Choroid plexus epithelial cell (primary cell): ENCODE measurements around the gene SPARCL1.
"Not testable (repeated sequence)": the region's sequence is repeated elsewhere in the genome, so short reads cannot be mapped to it uniquely, and the experiment has no call there.

Experiments
- DNase-seq: peaks from one replicate; pipeline ENCODE4 v3.0.0-alpha.2; 2010; ENCODE audit warnings: low read depth
- H3K4me3 ChIP-seq: 2 replicates; pipeline ENCODE4 v1.5.1; 2011; ENCODE audit warnings: low read depth, mild to moderate bottlenecking, control low read depth, low read length, moderate library complexity
- TF ChIP-seq, protein P1 (sequence below): conservative IDR thresholded peaks from 2 replicates; pipeline ENCODE4 v1.5.1; 2011; ENCODE audit warnings: low read depth, mild to moderate bottlenecking, control low read depth, inconsistent platforms, low read length, moderate library complexity

Gene SPARCL1

DNA sequence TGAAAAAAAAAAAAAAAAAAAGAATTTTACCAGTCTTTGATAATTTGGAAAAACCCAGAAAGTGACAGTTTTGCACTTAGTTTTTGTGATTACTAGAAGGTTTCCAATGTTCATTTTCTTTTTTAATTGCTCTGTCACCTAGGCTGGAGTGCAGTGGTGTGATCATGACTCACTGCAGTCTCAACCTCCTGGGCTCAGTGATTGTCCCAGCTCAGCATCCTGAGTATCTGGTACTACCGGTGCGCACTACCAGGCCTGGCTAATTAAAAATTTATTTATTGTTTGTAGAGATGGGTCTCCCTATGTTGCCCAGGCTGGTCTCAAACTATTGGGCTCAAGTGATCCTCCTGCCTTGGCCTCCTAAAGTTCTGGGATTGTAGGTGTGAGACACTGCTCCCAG lies 103.5 kb downstream of the SPARCL1 start:
- TF ChIP-seq, protein P1, sequence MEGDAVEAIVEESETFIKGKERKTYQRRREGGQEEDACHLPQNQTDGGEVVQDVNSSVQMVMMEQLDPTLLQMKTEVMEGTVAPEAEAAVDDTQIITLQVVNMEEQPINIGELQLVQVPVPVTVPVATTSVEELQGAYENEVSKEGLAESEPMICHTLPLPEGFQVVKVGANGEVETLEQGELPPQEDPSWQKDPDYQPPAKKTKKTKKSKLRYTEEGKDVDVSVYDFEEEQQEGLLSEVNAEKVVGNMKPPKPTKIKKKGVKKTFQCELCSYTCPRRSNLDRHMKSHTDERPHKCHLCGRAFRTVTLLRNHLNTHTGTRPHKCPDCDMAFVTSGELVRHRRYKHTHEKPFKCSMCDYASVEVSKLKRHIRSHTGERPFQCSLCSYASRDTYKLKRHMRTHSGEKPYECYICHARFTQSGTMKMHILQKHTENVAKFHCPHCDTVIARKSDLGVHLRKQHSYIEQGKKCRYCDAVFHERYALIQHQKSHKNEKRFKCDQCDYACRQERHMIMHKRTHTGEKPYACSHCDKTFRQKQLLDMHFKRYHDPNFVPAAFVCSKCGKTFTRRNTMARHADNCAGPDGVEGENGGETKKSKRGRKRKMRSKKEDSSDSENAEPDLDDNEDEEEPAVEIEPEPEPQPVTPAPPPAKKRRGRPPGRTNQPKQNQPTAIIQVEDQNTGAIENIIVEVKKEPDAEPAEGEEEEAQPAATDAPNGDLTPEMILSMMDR, result no peak
- H3K4me3 ChIP-seq, result no peak overlapping the region
- no peak for DNase-seq

DNA sequence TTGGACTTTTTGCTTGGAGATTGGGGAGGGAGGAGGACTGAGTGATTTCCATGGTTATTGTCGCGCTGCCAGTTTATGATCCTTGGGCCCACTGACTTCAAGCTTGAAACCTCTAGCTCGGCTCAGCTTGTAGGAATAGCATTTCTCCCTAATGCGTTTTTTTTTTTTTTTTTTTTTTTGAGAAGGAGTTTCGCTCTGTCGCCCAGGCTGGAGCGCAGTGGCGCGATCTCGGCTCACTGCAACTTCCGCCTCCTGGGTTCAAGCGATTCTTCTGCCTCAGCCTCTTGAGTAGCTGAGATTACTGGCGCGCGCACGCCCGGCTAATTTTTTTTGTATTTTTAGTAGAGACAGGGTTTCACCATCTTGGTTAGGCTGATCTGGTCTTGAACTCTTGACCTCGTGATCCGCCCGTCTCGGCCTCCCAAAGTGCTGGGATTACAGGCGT lies 105.1 kb downstream of the SPARCL1 start:
- peak overlapping the region; percentile 90 for H3K4me3 ChIP-seq
- DNase-seq, result not testable (repeated sequence)
